Lower lobe of right lung (tissue), 2 donors: ENCODE measurements around the gene CTNNA2. TPM values are rescaled to one million over a fixed set of nuclear protein-coding genes. Genes with fewer than 3 reads are reported as not detected.
A peak's percentile ranks its signal among the peaks of the same experiment; 100 is the strongest.

Source experiments
- ATAC-seq, 2 donors: fragments of 200-7000 bp; cut with Tn5 transposase; one replicate each; pipeline ENCODE4 v1.9.1; 2020 to 2022; ENCODE audit warnings: mild to moderate bottlenecking in 2 of 2, moderate library complexity in 2 of 2
- DNase-seq: peaks from one replicate; pipeline ENCODE4 v3.0.0-alpha.2; 2020
- H3K27ac ChIP-seq: fragments of 200-600 bp; one replicate; pipeline ENCODE4 v1.8.0; 2022
- H3K27me3 ChIP-seq: fragments of 200-600 bp; one replicate; pipeline ENCODE4 v1.8.0; 2022; ENCODE audit warnings: low read depth
- H3K36me3 ChIP-seq: fragments of 200-600 bp; one replicate; pipeline ENCODE4 v1.8.0; 2022; ENCODE audit warnings: mild to moderate bottlenecking
- H3K4me1 ChIP-seq: fragments of 200-600 bp; one replicate; pipeline ENCODE4 v1.8.0; 2022
- H3K4me3 ChIP-seq: fragments of 200-600 bp; one replicate; pipeline ENCODE4 v1.8.0; 2022; ENCODE audit warnings: mild to moderate bottlenecking
- H3K9me3 ChIP-seq: fragments of 200-600 bp; one replicate; pipeline ENCODE4 v1.8.0; 2022
- intact Hi-C: fragments of 100-400 bp; cut with DNase I; formaldehyde crosslinking; loops from one replicate; pipeline ENCODE4 v1.11.0; 2022
- total RNA-seq: library from RNA; stranded (reverse); fragmentation: NEBNext Ultra II Directional; extraction: Animal tissue kit (Norgen Biotek cat#: 25700); gene quantifications from one replicate; pipeline ENCODE4 v1.2.1, GENCODE V29; 2021
- TF ChIP-seq, protein P1 (sequence below): fragments of 200-600 bp; IDR thresholded peaks from one replicate; pipeline ENCODE4 v1.8.0; 2022; ENCODE audit warnings: antibody characterized with exemption, mild to moderate bottlenecking
- donor health status: DM: no; HTN: yes; CAD: no; lungs with severe emphysema.

Gene CTNNA2
- total RNA-seq, 1 donor from 2014 or later = not detected

GRCh38 chr2:79935046-79935732 is 422.3 kb downstream of the CTNNA2 start:
- TF ChIP-seq, protein P1, sequence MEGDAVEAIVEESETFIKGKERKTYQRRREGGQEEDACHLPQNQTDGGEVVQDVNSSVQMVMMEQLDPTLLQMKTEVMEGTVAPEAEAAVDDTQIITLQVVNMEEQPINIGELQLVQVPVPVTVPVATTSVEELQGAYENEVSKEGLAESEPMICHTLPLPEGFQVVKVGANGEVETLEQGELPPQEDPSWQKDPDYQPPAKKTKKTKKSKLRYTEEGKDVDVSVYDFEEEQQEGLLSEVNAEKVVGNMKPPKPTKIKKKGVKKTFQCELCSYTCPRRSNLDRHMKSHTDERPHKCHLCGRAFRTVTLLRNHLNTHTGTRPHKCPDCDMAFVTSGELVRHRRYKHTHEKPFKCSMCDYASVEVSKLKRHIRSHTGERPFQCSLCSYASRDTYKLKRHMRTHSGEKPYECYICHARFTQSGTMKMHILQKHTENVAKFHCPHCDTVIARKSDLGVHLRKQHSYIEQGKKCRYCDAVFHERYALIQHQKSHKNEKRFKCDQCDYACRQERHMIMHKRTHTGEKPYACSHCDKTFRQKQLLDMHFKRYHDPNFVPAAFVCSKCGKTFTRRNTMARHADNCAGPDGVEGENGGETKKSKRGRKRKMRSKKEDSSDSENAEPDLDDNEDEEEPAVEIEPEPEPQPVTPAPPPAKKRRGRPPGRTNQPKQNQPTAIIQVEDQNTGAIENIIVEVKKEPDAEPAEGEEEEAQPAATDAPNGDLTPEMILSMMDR = no peak
- Histone ChIP-seq H3K9me3 (no peaks in the 10 kb centered on the region), H3K36me3 (no peaks in the 10 kb centered on the region), H3K4me3 (no peak overlapping the region), H3K27ac (no peak overlapping the region), H3K27me3 (no peaks in the 10 kb centered on the region), H3K4me1 (no peaks in the 10 kb centered on the region)
- no peak for ATAC-seq
- intact Hi-C loops = no loop called here
- no peak for DNase-seq

DNA sequence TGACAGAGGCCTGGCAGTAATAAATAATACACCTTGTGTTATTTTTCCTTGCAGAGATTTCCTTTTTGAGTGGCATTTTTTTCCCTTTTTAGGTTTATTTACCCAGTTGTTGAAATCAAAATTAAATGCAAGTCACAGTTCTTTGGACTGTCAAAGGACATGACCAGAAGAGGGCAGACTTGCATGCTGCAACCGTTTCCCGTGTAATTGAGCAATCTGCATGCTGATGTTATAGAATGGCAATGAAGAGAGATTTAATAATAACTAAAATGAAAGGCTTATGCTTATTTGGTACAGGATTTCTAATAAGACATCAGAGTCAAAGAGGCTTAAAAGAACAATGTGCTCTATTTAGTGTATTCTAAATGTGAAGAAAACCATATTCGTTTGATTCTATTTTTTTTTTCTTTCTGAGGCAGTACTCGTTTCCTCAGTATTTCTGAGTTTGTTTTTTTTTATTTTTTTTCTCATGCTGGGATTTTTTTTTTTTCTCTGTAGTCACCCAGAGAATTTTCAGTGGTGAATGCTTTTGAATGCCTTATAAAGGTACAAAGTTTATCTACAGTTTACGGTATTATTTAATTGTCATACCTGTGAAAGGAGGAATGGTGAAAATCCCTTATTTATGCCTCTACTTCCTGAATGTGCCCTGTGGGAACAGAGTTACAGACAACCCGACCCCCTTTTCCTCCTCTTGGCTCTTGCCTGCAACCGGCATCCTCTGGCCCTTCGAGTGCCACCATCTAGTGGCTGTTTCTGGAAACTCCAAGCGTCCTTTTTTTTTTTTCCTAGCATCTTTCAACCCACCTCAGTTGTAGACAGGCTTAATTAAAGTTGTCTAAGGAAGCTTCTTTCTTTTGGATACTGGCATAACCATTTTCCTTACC is 423.2 kb downstream of the CTNNA2 start:
- TF ChIP-seq, protein P1 = peak; percentile 54
- Histone ChIP-seq H3K4me1 (no peaks in the 10 kb centered on the region), H3K36me3 (no peaks in the 10 kb centered on the region), H3K27ac (no peak overlapping the region), H3K4me3 (no peak overlapping the region), H3K27me3 (no peaks in the 10 kb centered on the region), H3K9me3 (no peaks in the 10 kb centered on the region)
- ATAC-seq (peak; percentile 83 to 90), DNase-seq (no peak)
- intact Hi-C loops = no loop called here

- Histone ChIP-seq H3K4me1 (no peaks in the 10 kb centered on the region), H3K9me3 (no peaks in the 10 kb centered on the region), H3K4me3 (no peak overlapping the region), H3K36me3 (no peaks in the 10 kb centered on the region), H3K27ac (no peak overlapping the region), H3K27me3 (no peaks in the 10 kb centered on the region)
- ATAC-seq (no peak), DNase-seq (no peak)
- intact Hi-C loops = no loop called here
- TF ChIP-seq, protein P1 = no peak
Observed at GRCh38 chr2:79936715-79937114, 423.9 kb downstream of the CTNNA2 start.

DNA sequence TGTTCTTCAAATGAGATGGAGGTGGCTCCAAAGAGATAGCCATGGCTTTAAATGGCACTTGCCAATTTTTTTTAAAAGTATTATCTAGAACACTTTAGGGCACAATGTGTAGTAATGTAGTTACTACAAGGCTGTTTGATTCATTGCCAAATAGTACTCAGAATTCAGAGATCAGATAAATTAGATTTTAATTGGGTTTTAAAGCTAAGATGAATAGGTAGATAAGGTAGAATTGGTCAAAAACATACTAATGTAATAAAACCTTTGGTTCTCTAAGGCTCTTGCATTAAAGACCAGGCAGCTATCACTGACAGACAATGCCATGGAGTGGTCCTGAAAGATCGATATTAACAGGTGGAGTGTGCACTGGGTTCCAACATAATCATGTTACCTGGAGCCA is 425.8 kb downstream of the CTNNA2 start:
- Histone ChIP-seq H3K36me3 (no peaks in the 10 kb centered on the region), H3K4me1 (no peaks in the 10 kb centered on the region), H3K27ac (no peak overlapping the region), H3K4me3 (no peak overlapping the region), H3K9me3 (no peaks in the 10 kb centered on the region), H3K27me3 (no peaks in the 10 kb centered on the region)
- DNase-seq = no peak
- intact Hi-C loops = no loop called here
- TF ChIP-seq, protein P1 = no peak
- ATAC-seq = no peak

DNA sequence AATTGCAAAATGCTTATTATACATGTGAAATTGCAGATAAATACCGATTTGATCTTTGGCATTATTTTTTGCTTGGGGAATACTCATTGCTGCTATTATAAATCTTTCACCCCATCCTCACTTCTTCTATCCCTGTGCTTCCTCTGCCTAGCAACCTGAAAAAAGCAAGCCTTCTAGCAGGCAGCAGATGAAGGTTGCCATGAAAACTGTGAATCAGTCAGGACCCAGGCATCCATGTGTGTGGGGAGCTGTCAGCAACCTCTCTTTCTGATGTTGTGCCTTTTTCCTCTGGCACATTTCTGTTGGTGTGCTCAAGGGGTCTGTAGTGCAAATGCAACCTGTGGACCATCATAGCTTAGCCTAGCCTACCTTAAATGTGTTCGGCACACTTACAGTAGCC is 427.5 kb downstream of the CTNNA2 start:
- Histone ChIP-seq H3K27me3 (no peaks in the 10 kb centered on the region), H3K36me3 (no peaks in the 10 kb centered on the region), H3K4me1 (no peaks in the 10 kb centered on the region), H3K9me3 (no peaks in the 10 kb centered on the region), H3K27ac (no peak overlapping the region), H3K4me3 (no peak overlapping the region)
- no peak for ATAC-seq
- intact Hi-C loops = no loop called here
- TF ChIP-seq, protein P1 = no peak
- no peak for DNase-seq
